ENCODE data around the gene SMPD3. TPM values are rescaled to one million over a fixed set of nuclear protein-coding genes. Genes with fewer than 3 reads are reported as not detected.

The SMPD3 gene
- total RNA-seq, 1 donor: 0.86 TPM

DNA sequence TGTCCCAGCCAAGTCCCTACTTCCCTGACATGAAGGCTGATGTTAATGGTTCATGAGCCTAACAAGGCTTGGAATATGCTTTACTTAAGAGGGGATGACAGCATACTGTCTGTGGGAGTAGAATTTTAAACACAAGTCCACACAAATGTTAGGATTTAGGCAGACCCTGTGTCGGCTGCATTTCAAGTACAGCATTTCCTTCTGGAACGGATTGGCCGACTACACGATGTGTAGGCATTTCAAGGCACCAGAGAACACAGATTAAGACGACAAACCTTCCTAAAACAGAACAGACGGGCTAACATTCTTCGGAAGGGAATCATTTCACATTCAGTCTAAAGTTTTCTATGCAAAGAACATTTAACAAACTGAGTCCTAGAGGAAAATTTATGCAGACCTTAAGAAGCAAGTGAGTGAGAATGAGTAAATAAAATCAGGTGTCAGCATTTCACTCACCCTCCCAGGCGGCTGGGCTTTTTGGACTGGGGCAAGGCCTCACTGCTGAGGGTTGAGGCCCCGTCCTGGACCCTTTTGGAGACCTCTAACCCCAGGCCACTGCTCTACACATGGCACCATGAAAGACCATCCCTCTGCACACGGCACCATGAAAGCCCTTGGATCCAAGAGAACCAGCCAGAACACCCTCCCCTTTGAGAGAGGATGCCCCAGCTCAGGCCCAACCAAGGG is 67.5 kb downstream of the SMPD3 start:
- no peak for TF ChIP-seq CTCF (IDR thresholded peaks at IDR 0.05; ENCODE audit: insufficient read depth, low read depth, low read length)
- no peak overlapping the region for H3K4me3 ChIP-seq (ENCODE audit: low read depth, low read length)
- DNase-seq (ENCODE audit: low read depth): no peak

- DNase-seq (ENCODE audit: low read depth): no peak
- H3K4me3 ChIP-seq (ENCODE audit: low read depth, low read length): no peak overlapping the region
- TF ChIP-seq CTCF (IDR thresholded peaks at IDR 0.05; ENCODE audit: insufficient read depth, low read depth, low read length): no peak
These were observed 68.0 kb downstream of the SMPD3 start for GRCh38 chr16:68380348-68380670.

- DNase-seq (ENCODE audit: low read depth): no peak
- no peak overlapping the region for H3K4me3 ChIP-seq (ENCODE audit: low read depth, low read length)
- no peak for TF ChIP-seq CTCF (IDR thresholded peaks at IDR 0.05; ENCODE audit: insufficient read depth, low read depth, low read length)
These were observed 68.6 kb downstream of the SMPD3 start for GRCh38 chr16:68379472-68380347.

DNA sequence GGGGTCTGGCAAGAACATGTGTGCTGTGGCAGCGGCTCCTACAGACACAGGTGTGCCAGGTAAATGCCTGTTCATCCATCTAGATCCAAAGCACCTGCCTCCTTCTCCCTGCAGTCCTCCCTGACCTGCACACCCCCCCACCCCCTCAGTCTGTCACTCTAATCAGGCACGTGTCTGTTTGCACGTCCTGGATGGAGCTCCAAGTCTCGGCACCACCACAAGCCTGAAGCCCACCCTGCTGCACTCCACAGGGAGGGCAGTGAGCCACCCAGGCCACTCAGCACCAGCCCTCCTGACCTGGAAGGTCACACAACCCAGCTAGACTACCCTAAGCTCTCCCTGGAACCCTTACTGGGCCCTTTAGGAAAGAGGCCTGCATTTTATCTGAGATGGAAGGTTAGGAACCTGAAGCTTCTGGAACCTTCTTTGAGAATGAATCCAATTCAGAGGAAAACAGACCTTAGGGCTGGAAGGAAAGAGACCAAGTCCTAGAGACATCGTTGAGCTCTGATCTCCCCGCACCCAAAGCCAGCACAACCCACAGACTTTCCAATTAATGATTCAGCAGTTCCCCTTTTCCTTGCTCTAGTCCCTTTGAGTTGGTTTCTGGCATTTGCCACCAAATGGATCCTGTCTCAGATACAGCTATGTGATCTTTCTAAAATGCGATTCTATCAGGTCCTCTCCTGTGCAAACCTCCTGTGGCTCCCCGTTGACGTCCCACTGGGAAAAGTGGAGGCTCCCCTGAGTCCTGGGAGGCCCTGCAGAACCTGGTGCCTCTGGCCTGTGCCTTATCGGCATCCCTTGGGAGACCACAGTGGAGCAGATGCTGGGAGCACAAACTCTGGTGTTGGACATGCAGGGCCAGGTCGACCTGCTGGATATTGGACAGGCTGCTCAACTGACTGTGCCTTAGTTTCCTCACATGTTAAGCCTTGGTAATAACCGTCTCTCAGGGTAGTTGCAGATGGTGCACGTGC is 69.6 kb downstream of the SMPD3 start:
- DNase-seq (ENCODE audit: low read depth): no peak
- no peak overlapping the region for H3K4me3 ChIP-seq (ENCODE audit: low read depth, low read length)
- TF ChIP-seq CTCF (IDR thresholded peaks at IDR 0.05; ENCODE audit: insufficient read depth, low read depth, low read length): no peak

DNA sequence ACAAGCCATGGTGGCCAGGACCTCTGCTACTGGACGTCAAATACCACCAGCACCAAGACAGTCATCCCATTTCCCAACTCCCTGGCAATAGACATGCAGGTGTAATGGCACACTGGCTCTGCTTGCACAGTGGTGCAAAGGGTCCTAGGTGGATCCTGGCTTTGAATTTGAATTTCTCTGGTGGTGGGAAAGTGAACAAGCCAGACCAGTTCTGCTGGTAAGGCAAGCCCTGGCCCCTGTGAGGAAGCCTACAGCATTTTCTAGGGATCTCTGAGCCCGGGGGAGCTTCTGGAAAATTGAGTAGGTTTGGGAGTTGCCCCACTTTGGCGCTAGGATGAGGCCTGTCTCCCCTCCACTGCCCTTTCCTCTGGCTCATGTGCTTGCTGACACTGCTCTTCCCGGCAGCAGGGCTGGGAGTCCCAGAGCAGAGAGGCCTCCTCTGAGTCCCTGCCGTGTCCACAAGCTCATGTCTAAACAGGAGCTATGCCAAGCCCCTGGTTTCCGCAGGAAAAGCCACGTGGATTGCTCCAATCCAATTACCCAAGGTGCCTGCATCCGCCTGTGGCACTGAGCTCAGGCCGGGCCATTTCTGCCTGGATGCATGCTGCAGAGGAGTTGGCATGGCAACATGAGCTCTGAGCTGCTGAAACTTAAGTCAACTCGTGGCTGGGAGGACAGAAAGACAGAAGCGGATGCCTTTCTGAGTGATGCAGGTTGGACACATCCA is 70.5 kb downstream of the SMPD3 start:
- DNase-seq (ENCODE audit: low read depth): no peak
- TF ChIP-seq CTCF (IDR thresholded peaks at IDR 0.05; ENCODE audit: insufficient read depth, low read depth, low read length): no peak
- no peak overlapping the region for H3K4me3 ChIP-seq (ENCODE audit: low read depth, low read length)

- H3K4me3 ChIP-seq (ENCODE audit: low read depth, low read length): no peak overlapping the region
- DNase-seq (ENCODE audit: low read depth): no peak
- TF ChIP-seq CTCF (IDR thresholded peaks at IDR 0.05; ENCODE audit: insufficient read depth, low read depth, low read length): no peak
These were observed 71.1 kb downstream of the SMPD3 start for GRCh38 chr16:68377221-68377620.
